ENCODE measurements around the gene EMILIN3.
"Not testable (repeated sequence)": the region's sequence is repeated elsewhere in the genome, so short reads cannot be mapped to it uniquely, and the experiment has no call there.

The EMILIN3 gene

DNA sequence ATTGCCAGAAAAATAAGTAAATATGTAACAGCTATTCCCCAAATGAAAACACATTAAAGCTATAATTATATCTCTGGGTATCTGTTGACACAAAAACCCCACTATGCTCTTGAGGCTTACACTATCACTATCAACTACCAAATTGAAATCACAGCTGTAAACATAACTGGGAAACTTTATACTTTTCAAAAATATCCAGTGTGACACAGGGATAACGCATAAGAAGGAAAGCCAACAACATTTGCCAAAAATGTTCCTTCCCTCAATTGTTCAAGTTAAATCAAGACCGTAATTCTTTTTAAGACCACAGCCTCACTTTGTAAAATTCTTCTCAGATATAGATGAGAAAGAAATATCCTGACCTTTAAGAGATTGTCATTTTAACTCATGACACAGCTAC, 52.2 kb downstream of the EMILIN3 start:
- DNase-seq: no peak

DNA sequence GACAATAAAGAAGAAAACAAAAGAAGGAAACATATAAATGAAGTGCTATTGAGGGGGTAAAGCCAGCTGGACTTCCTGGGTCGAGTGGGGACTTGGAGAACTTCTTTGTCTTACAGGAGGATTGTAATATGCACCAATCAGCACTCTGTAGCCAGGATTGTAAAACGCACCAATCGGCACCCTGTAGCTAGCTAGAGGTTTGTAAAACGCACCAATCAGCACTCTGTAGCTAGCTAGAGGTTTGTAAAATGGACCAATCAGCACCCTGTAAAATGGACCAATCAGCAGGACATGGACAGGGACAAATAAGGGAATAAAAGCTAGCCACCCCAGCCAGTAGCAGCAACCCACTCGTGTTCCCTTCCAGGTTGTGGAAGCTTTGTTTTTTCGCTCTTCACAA, 54.6 kb downstream of the EMILIN3 start:
- DNase-seq: not testable (repeated sequence)
